Uterus (tissue), 2 donors: ENCODE data around the gene IQCE.

Experiments
- POLR2A ChIP-seq, 2 donors: fragments of 450-650 bp; IDR thresholded peaks; one replicate each; pipeline ENCODE4 v1.6.1; 2016; ENCODE audit warnings: antibody characterized with exemption in 2 of 2, mild to moderate bottlenecking in 1 of 2, moderate library complexity in 1 of 2
- TF ChIP-seq, protein P1 (sequence below), 4 experiments: fragments of 200-600 bp in 2 of 4; fragments of 450-650 bp in 2 of 4; sonication (generic) in 2 of 4; IDR thresholded peaks; one replicate each; pipeline ENCODE4 v1.5.1; 2016 to 2019; ENCODE audit warnings: antibody characterized with exemption in 4 of 4, mild to moderate bottlenecking in 2 of 4, moderate library complexity in 1 of 4

DNA sequence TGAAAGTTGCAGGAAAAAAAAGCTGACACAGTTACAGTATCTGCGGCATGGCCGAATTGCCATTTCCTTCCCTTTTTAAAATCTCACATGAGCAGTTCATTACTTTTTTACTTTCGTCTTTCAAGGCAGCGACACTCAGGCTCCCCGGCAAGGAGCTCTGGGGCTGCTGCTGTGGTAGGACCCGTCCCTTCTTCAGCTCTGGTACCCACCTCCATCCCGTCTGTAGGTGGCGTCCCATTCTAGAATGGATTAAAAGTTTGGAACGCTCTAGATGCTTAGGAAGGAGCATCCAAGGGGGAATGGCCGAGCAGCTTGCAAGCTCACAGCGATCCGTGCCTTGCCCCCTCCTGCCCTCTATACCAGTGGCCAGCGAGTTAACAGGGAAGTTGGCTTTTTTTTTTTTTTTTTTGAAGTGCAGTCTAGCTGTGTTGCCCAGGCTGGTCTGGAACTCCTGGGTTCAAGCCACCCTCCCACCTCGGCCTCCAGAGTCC, 50.2 kb downstream of the IQCE start:
- TF ChIP-seq, protein P1, sequence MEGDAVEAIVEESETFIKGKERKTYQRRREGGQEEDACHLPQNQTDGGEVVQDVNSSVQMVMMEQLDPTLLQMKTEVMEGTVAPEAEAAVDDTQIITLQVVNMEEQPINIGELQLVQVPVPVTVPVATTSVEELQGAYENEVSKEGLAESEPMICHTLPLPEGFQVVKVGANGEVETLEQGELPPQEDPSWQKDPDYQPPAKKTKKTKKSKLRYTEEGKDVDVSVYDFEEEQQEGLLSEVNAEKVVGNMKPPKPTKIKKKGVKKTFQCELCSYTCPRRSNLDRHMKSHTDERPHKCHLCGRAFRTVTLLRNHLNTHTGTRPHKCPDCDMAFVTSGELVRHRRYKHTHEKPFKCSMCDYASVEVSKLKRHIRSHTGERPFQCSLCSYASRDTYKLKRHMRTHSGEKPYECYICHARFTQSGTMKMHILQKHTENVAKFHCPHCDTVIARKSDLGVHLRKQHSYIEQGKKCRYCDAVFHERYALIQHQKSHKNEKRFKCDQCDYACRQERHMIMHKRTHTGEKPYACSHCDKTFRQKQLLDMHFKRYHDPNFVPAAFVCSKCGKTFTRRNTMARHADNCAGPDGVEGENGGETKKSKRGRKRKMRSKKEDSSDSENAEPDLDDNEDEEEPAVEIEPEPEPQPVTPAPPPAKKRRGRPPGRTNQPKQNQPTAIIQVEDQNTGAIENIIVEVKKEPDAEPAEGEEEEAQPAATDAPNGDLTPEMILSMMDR (IDR thresholded peaks at IDR 0.05), result peak in 1 of 4 experiments; percentile 24
- TF ChIP-seq POLR2A (IDR thresholded peaks at IDR 0.05), result no peak
